Progenitor cell of endocrine pancreas (in vitro differentiated cells): ENCODE results near the gene SCN3A. TPM values are rescaled to one million over a fixed set of nuclear protein-coding genes. Genes with fewer than 3 reads are reported as not detected.
A peak's percentile ranks its signal among the peaks of the same experiment; 100 is the strongest.

ENCODE experiments used
- DNase-seq: peaks from one replicate; pipeline ENCODE4 v3.0.0; 2021; ENCODE audit warnings: low spot score; ENCODE audit not compliant: unreplicated experiment
- H3K27ac Mint-ChIP-seq: 2 replicates; pipeline ENCODE4 v1.8.0; 2021; ENCODE audit warnings: mild to moderate bottlenecking, moderate library complexity, mixed read lengths
- H3K27me3 Mint-ChIP-seq: 2 replicates; pipeline ENCODE4 v1.8.0; 2021; ENCODE audit warnings: mixed read lengths
- H3K36me3 Mint-ChIP-seq: 2 replicates; pipeline ENCODE4 v1.8.0; 2022; ENCODE audit warnings: mixed read lengths; ENCODE audit not compliant: insufficient read depth
- H3K4me1 Mint-ChIP-seq: 2 replicates; pipeline ENCODE4 v1.8.0; 2021; ENCODE audit warnings: low read depth, mixed read lengths
- H3K4me3 Mint-ChIP-seq: 2 replicates; pipeline ENCODE4 v1.8.0; 2021; ENCODE audit warnings: low read depth, mild to moderate bottlenecking, moderate library complexity, mixed read lengths
- H3K9me3 Mint-ChIP-seq: 2 replicates; pipeline ENCODE4 v1.8.0; 2021; ENCODE audit warnings: low read depth, mixed read lengths
- total RNA-seq: library from RNA; stranded (reverse); gene quantifications from 2 replicates; pipeline ENCODE4 v1.2.1, GENCODE V29; 2021
- TF ChIP-seq, protein P1 (sequence below): fragments of 200-600 bp; sonication (generic); IDR thresholded peaks from one replicate; pipeline ENCODE4 v1.5.0; 2021; ENCODE audit warnings: antibody characterized with exemption, mild to moderate bottlenecking; ENCODE audit not compliant: unreplicated experiment

The SCN3A gene
- total RNA-seq, 1 donor from 2014 or later: 4.7 TPM

DNA sequence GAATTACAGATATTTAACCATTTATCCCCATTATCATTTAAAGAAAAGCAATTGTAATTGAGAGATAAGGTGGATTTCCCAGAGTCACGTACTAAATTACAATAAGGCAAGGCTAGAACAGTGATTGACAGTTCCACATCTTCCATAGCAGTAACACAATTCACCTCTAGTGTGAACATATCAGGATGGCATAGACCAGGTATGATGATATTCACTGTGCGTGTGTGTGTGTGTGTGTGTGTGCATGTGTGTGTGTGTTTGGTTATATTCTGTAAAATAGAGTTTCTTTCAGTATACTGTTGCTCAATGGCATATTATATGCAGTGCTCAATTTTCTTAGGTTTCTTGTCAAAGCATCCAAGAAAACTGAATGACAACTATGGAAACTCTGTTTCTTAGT lies 37.1 kb upstream of the SCN3A start:
- TF ChIP-seq, protein P1, sequence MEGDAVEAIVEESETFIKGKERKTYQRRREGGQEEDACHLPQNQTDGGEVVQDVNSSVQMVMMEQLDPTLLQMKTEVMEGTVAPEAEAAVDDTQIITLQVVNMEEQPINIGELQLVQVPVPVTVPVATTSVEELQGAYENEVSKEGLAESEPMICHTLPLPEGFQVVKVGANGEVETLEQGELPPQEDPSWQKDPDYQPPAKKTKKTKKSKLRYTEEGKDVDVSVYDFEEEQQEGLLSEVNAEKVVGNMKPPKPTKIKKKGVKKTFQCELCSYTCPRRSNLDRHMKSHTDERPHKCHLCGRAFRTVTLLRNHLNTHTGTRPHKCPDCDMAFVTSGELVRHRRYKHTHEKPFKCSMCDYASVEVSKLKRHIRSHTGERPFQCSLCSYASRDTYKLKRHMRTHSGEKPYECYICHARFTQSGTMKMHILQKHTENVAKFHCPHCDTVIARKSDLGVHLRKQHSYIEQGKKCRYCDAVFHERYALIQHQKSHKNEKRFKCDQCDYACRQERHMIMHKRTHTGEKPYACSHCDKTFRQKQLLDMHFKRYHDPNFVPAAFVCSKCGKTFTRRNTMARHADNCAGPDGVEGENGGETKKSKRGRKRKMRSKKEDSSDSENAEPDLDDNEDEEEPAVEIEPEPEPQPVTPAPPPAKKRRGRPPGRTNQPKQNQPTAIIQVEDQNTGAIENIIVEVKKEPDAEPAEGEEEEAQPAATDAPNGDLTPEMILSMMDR: no peak
- Mint-ChIP-seq H3K4me3 (no peak overlapping the region), H3K27ac (no peak overlapping the region), H3K27me3 (peaks cover 6% of the 10 kb centered on the region), H3K4me1 (no peaks in the 10 kb centered on the region), H3K36me3 (no peaks in the 10 kb centered on the region), H3K9me3 (no peaks in the 10 kb centered on the region)
- DNase-seq: no peak

DNA sequence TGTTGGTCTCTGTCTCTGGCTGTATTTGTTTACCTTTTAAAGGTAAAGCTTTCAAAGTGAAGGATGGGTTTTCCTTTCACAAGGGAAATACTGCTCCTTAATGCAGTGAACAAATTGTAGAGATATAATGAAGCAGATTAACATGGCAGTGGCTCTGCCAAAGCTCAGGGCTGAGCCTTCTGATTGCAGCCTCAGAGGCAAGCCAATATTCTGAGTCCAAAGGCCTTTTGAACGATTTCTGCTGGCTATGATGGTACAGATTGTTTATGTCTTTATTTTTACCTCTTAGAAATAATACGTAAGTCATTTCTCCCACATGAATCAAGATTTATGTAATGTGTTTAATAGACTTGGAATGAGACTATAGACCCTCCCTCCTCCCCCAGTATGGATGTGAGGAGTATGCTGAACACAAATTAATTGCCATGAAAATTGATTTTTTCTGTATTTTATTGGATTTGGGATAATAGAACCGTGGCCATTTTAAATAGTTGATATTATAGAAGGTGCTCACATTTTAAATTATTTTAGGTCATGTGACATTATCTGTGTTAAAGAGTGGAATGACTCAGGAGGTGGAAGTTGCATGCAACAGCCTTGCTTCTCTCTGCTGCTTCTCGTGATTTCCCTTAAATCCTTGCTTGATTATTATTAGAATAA lies 36.1 kb upstream of the SCN3A start:
- Mint-ChIP-seq H3K9me3 (no peaks in the 10 kb centered on the region), H3K27ac (no peak overlapping the region), H3K36me3 (no peaks in the 10 kb centered on the region), H3K4me3 (no peak overlapping the region), H3K4me1 (no peaks in the 10 kb centered on the region), H3K27me3 (peaks cover 9% of the 10 kb centered on the region)
- TF ChIP-seq, protein P1: no peak
- DNase-seq: no peak

DNA sequence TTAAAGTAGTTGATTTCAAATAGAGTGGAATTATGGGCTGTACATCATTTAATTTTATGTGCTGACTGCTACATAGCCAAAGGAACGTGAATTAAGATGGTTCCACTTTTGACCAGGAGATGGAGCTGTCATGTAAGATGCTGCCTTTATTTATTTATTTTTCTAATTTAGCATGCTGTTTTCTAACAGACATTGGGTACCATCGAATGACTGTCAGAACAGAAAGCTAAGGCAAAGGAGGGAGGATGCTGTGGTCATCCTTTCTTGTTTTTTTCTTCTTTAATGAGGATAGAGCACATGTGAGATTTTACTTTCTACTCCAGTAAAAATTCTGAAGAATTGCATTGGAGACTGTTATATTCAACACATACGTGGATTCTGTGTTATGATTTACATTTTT lies 35.4 kb upstream of the SCN3A start, which contains the start of gene SCN2A:
SCN2A (plus strand) TSS at position 185 of the 400 bp plus-strand sequence. CDS start 56,410 bp downstream, outside the sequence.
- peaks cover 9% of the 10 kb centered on the region for H3K27me3 Mint-ChIP-seq
- no peaks in the 10 kb centered on the region for H3K36me3 Mint-ChIP-seq
- no peak for DNase-seq
- H3K4me3 Mint-ChIP-seq: no peak within 1 kb of the TSS
- H3K4me1 Mint-ChIP-seq: no peaks in the 10 kb centered on the region
- H3K9me3 Mint-ChIP-seq: no peaks in the 10 kb centered on the region
- H3K27ac Mint-ChIP-seq: no peak within 1 kb of the TSS
- TF ChIP-seq, protein P1: peak; percentile 87

DNA sequence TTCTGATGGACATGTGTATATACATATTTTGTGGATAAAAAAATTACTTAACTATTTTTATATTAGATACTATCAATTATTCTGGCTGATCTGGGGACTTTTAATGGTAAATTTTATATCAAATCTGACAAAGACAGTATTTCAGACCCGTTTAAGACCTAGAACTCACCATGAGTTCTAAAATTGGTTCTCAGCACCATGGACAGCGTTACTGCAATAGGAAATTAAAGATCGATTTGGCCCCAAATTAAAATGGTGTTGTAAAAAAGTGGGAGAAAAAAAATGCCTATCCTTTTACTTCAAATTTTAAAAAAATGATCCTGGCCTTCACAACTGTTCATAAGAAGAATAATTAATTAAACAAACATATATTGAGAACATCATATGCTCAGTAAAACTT lies 34.4 kb upstream of the SCN3A start:
- H3K27me3 Mint-ChIP-seq: peaks cover 9% of the 10 kb centered on the region
- H3K36me3 Mint-ChIP-seq: no peaks in the 10 kb centered on the region
- TF ChIP-seq, protein P1: no peak
- no peaks in the 10 kb centered on the region for H3K4me1 Mint-ChIP-seq
- DNase-seq: no peak
- H3K4me3 Mint-ChIP-seq: no peak overlapping the region
- no peaks in the 10 kb centered on the region for H3K9me3 Mint-ChIP-seq
- no peak overlapping the region for H3K27ac Mint-ChIP-seq

DNA sequence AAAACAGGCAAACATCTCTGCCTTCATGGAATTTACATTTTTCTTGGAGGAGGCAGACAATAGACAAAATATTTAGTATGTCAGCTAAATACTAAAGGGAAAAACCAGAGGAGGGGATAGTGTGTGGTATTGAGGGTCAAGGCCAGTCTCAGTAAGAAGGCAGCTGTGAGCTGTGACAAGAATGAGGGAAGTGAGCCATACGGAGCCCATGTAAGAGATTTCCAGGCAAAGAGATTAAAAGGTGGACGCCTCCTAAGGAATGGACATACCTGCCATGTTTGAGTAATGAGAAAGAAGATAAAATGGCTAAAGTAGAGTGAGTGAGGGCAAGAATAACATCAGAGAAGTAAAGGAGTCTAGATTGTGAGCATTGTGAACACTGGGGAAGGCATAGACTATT lies 33.2 kb upstream of the SCN3A start:
- no peak overlapping the region for H3K27ac Mint-ChIP-seq
- DNase-seq: no peak
- TF ChIP-seq, protein P1: no peak
- no peak overlapping the region for H3K4me3 Mint-ChIP-seq
- no peaks in the 10 kb centered on the region for H3K4me1 Mint-ChIP-seq
- no peaks in the 10 kb centered on the region for H3K36me3 Mint-ChIP-seq
- no peaks in the 10 kb centered on the region for H3K9me3 Mint-ChIP-seq
- peaks cover 9% of the 10 kb centered on the region for H3K27me3 Mint-ChIP-seq
